ENCODE data around the gene RAPGEF2. TPM values are rescaled to one million over a fixed set of nuclear protein-coding genes. Genes with fewer than 3 reads are reported as not detected.
"Not testable (repeated sequence)": the region's sequence is repeated elsewhere in the genome, so short reads cannot be mapped to it uniquely, and the experiment has no call there.

Gene RAPGEF2
- total RNA-seq, 1 experiment from 2014 or later: 17.6 TPM

DNA sequence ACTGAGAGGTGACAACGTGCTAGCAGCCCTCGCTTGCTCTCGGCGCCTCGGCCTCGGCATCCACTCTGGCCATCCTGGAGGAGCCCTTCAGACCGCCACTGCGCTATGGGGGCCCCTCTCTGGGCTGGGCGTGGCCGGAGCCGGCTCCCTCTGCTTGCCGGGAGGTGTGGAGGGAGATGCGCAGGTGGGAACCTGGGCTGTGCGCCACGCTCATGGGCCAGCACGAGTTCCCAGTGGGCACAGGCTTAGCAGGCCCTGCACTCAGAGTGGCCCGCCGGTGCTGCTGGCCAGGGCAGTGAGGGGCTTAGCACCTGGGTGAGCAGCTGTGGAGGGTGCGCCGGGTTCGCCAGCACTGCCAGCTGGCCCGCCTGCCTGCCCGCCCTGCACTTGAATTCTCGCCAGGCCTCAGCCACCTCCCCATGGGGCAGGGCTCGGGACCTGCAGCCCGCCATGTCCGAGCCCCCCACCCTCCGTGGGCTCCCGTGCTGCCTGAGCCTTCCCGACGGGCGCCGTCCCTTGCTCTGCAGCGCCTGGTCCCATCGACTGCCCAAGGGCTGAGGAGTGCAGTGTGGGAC is 148.0 kb downstream of the RAPGEF2 start:
- intact Hi-C loops (cut with micrococcal nuclease; ENCODE audit: unreplicated experiment): no loop called here
- CTCF ChIA-PET: no interaction called here
- in situ Hi-C loops (cut with HindIII; ENCODE audit: low pct_unique_long_range_greater_than_20kb, low sequenced_read_pairs): no loop called here
- ATAC-seq (no peak), DNase-seq (ENCODE audit: low read depth, low spot score) (no peak)
- Histone ChIP-seq H3K4me1 (ENCODE audit: control insufficient read depth, insufficient read depth, low read length) (no peaks in the 10 kb centered on the region), H3K36me3 (ENCODE audit: control insufficient read depth, insufficient read depth, low read length) (no peaks in the 10 kb centered on the region), H3K9me3 (ENCODE audit: control insufficient read depth, insufficient read depth, low read depth, low read length) (no peaks in the 10 kb centered on the region), H3K27me3 (ENCODE audit: control insufficient read depth, insufficient read depth, low read length) (no peaks in the 10 kb centered on the region), H3K4me3 (ENCODE audit: low read depth in 2 of 2, low read length in 2 of 2) (no peak overlapping the region), H3K27ac (ENCODE audit: low read length) (no peak overlapping the region)
- no TSS peak for BruUV-seq (replicated peaks)
- POLR2A ChIA-PET: no interaction called here
- TF ChIP-seq, protein P1, sequence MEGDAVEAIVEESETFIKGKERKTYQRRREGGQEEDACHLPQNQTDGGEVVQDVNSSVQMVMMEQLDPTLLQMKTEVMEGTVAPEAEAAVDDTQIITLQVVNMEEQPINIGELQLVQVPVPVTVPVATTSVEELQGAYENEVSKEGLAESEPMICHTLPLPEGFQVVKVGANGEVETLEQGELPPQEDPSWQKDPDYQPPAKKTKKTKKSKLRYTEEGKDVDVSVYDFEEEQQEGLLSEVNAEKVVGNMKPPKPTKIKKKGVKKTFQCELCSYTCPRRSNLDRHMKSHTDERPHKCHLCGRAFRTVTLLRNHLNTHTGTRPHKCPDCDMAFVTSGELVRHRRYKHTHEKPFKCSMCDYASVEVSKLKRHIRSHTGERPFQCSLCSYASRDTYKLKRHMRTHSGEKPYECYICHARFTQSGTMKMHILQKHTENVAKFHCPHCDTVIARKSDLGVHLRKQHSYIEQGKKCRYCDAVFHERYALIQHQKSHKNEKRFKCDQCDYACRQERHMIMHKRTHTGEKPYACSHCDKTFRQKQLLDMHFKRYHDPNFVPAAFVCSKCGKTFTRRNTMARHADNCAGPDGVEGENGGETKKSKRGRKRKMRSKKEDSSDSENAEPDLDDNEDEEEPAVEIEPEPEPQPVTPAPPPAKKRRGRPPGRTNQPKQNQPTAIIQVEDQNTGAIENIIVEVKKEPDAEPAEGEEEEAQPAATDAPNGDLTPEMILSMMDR (IDR thresholded peaks at IDR 0.05): no peak
- no peak for TF ChIP-seq POLR2AphosphoS5 (IDR thresholded peaks at IDR 0.05; ENCODE audit: low read depth, low read length)

DNA sequence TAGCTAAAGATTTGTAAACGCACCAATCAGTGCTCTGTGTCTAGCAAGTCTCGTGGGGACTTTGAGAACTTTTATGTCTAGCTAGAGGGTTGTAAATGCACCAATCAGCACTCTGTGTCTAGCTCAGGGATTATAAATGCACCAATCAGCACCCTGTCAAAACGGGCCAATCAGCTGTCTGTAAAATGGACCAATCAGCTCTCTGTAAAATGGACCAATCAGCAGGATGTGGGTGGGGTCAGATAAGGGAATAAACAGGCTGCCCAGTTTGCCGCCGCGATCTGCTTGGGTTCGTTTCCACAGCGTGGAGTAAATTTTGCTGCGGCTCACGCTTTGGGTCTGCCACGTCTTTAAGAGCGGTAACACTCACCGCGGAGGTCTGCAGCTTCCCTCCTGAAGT is 148.7 kb downstream of the RAPGEF2 start:
- intact Hi-C loops (cut with micrococcal nuclease; ENCODE audit: unreplicated experiment); POLR2A ChIA-PET; DNase-seq (ENCODE audit: low read depth, low spot score); H3K4me3 ChIP-seq (ENCODE audit: low read depth in 2 of 2, low read length in 2 of 2); H3K9me3 ChIP-seq (ENCODE audit: control insufficient read depth, insufficient read depth, low read depth, low read length); CTCF ChIA-PET; H3K4me1 ChIP-seq (ENCODE audit: control insufficient read depth, insufficient read depth, low read length); BruUV-seq (replicated peaks); in situ Hi-C loops (cut with HindIII; ENCODE audit: low pct_unique_long_range_greater_than_20kb, low sequenced_read_pairs); H3K27ac ChIP-seq (ENCODE audit: low read length); H3K36me3 ChIP-seq (ENCODE audit: control insufficient read depth, insufficient read depth, low read length); H3K27me3 ChIP-seq (ENCODE audit: control insufficient read depth, insufficient read depth, low read length); ATAC-seq: not testable (repeated sequence)

DNA sequence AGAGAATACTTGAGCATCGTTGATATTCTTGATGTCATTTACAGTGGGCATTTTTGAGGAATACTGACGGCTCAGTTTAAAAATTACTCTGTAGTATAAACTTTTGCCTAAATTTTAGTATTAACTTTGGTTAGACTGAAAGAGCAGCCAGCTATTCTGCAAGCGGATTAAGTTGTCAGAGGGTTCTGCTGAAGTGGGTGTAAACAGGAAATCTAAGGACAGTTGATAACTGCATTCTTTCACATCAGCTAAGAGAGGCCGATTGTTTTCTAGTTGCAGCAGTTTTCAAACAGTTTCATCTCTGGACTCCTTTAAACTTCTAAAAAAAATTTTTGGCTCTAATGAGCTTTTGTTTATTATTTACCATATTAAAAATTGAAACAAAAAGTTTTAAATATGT is 149.6 kb downstream of the RAPGEF2 start:
- Histone ChIP-seq H3K27ac (ENCODE audit: low read length) (no peak overlapping the region), H3K4me3 (ENCODE audit: low read depth in 2 of 2, low read length in 2 of 2) (no peak overlapping the region), H3K36me3 (ENCODE audit: control insufficient read depth, insufficient read depth, low read length) (no peaks in the 10 kb centered on the region), H3K4me1 (ENCODE audit: control insufficient read depth, insufficient read depth, low read length) (no peaks in the 10 kb centered on the region), H3K9me3 (ENCODE audit: control insufficient read depth, insufficient read depth, low read depth, low read length) (no peaks in the 10 kb centered on the region), H3K27me3 (ENCODE audit: control insufficient read depth, insufficient read depth, low read length) (no peaks in the 10 kb centered on the region)
- POLR2A ChIA-PET: no interaction called here
- ATAC-seq (no peak), DNase-seq (ENCODE audit: low read depth, low spot score) (no peak)
- TF ChIP-seq POLR2AphosphoS5 (IDR thresholded peaks at IDR 0.05; ENCODE audit: low read depth, low read length): no peak
- no peak for TF ChIP-seq TCF7L2 (IDR thresholded peaks at IDR 0.05; ENCODE audit: low read depth, low read length)
- no peak for TF ChIP-seq SIN3A (IDR thresholded peaks at IDR 0.05; ENCODE audit: borderline replicate concordance, insufficient read depth, low read depth, low read length)
- TF ChIP-seq, protein P1 (IDR thresholded peaks at IDR 0.05): no peak
- TF ChIP-seq, protein P2, sequence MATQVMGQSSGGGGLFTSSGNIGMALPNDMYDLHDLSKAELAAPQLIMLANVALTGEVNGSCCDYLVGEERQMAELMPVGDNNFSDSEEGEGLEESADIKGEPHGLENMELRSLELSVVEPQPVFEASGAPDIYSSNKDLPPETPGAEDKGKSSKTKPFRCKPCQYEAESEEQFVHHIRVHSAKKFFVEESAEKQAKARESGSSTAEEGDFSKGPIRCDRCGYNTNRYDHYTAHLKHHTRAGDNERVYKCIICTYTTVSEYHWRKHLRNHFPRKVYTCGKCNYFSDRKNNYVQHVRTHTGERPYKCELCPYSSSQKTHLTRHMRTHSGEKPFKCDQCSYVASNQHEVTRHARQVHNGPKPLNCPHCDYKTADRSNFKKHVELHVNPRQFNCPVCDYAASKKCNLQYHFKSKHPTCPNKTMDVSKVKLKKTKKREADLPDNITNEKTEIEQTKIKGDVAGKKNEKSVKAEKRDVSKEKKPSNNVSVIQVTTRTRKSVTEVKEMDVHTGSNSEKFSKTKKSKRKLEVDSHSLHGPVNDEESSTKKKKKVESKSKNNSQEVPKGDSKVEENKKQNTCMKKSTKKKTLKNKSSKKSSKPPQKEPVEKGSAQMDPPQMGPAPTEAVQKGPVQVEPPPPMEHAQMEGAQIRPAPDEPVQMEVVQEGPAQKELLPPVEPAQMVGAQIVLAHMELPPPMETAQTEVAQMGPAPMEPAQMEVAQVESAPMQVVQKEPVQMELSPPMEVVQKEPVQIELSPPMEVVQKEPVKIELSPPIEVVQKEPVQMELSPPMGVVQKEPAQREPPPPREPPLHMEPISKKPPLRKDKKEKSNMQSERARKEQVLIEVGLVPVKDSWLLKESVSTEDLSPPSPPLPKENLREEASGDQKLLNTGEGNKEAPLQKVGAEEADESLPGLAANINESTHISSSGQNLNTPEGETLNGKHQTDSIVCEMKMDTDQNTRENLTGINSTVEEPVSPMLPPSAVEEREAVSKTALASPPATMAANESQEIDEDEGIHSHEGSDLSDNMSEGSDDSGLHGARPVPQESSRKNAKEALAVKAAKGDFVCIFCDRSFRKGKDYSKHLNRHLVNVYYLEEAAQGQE (IDR thresholded peaks at IDR 0.05; ENCODE audit: insufficient read depth in 1 of 2, low read depth in 2 of 2, low read length in 1 of 2): no peak
- intact Hi-C loops (cut with micrococcal nuclease; ENCODE audit: unreplicated experiment) (no loop called here), in situ Hi-C loops (cut with HindIII; ENCODE audit: low pct_unique_long_range_greater_than_20kb, low sequenced_read_pairs) (no loop called here)
- no TSS peak for BruUV-seq (replicated peaks)
- CTCF ChIA-PET: no interaction called here

Measured in Panc1 (cell line).